GM19193 (cell line): ENCODE measurements around the gene C5AR1.

Experiments used
- POLR2A ChIP-seq: IDR thresholded peaks from 4 replicates; pipeline ENCODE4 v1.6.1; 2011; ENCODE audit not compliant: insufficient read depth, insufficient read length; ENCODE audit errors: extremely low read depth

C5AR1 gene

DNA sequence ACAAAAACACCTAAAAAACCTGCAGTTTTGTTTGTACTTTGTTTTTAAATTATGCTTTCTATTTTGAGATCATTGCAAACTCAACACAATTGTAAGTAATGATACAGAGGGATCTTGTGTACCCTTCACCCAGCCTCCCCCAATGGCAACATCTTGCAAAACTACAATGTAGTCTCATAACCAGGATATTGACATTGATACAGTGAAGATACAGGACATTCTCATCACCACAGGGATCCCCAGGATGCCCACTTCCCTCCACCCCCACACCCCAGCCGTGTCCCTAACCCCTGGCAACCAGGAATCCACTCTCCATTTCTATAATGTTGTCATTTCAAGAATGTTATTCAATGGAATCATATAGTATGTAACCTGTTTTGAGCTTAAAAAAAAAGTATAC, 12.0 kb downstream of the C5AR1 start:
- no peak for TF ChIP-seq POLR2A

DNA sequence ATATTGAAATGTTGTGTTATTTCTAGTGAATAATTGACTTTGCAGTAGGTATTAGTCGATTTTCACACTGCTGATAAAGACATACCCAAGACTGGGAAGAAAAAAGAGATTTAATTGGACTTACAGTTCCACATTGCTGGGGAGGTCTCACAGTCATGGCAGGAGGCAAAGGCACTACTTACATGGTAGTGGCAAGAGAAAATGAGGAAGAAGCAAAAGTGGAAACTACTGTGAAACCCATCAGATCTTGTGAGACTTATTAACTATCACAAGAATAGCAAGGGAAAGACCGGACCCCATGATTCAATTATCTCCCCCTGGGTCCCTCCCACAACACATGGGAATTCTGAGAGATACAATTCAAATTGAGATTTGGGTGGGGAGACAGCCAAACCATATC, 12.4 kb downstream of the C5AR1 start:
- no peak for TF ChIP-seq POLR2A

- TF ChIP-seq POLR2A, result no peak
Measured at GRCh38 chr19:47323409-47323808, 13.7 kb downstream of the C5AR1 start.

GRCh38 chr19:47323872-47324271, 14.2 kb downstream of the C5AR1 start:
- no peak for TF ChIP-seq POLR2A

DNA sequence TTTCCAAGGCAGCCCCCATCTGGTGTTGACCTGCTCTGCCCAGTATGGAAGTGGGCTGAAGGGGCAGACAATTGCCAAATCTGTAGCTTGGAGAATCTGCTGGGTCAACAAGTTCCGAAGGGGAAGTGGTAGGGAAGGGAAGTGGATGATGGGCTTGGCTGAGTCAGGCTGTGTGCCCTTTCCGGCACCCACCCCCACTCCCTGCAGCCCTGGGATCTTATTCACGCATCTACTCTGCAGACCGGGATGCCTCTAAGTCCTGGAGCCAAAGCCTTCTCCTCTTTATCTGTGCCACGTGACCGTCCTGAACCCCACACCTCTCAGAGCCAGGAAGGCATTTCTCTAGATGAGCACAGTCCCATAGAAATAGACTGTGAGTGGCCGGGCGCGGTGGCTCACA, 14.8 kb downstream of the C5AR1 start:
- no peak for TF ChIP-seq POLR2A

DNA sequence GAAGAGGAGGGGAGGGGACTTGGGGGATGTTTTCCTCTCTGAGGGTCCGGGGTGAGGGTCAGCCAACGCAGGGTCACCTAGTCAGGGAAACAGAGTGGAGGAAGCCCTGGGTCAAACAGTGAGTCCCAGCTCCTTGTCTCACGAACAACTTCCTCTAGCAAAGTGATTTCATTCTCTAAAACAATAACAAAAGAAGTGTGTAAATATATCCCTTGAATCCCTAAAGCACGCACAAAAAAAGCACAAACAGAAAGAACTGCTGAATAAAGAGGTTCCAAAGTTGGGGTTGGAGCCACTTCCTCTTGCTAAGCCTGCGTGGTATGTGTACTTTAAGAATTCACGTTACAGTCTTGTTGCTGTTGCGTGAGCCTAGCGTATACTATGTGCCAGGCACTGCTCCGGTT, 20.8 kb downstream of the C5AR1 start:
- no peak for TF ChIP-seq POLR2A

- no peak for TF ChIP-seq POLR2A
Measured at GRCh38 chr19:47331490-47331889, 21.8 kb downstream of the C5AR1 start.

DNA sequence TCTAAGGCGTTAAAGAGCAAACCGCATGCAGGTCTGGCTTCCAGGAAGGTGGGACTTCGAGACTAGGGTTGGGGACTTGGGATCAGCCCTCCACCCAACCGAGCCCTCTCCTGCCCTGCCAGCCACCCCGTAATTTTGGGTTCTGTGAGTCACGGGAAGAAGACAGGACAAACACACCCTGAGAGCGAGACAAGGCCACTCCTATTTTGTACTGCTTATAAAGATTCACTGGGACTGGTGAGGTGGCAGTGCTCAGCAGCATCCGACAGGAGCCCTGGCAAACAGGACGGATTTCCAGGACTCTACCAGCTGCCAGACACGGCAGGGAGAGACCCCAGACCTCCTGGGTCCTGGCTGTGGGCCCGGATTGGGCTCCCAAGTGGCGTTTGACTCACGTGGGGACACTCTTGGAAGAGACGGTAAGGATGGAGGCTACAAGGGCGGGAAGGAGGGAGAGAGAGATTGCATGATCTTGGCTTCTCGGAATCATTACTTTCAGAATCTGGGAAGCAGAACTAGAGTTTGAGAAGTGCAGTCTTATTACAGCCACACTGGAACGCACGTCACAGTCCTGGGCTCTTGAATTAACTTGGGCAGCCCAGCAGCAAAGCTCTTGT, 22.4 kb downstream of the C5AR1 start, which contains the start of gene C5AR2:
TSS of gene C5AR2 (plus strand) at position 245 of the 617 bp plus-strand sequence. CDS start 8,625 bp downstream, outside the sequence.
- TF ChIP-seq POLR2A, result no peak

GRCh38 chr19:47339196-47339880, 29.7 kb downstream of the C5AR1 start:
- no peak for TF ChIP-seq POLR2A

DNA sequence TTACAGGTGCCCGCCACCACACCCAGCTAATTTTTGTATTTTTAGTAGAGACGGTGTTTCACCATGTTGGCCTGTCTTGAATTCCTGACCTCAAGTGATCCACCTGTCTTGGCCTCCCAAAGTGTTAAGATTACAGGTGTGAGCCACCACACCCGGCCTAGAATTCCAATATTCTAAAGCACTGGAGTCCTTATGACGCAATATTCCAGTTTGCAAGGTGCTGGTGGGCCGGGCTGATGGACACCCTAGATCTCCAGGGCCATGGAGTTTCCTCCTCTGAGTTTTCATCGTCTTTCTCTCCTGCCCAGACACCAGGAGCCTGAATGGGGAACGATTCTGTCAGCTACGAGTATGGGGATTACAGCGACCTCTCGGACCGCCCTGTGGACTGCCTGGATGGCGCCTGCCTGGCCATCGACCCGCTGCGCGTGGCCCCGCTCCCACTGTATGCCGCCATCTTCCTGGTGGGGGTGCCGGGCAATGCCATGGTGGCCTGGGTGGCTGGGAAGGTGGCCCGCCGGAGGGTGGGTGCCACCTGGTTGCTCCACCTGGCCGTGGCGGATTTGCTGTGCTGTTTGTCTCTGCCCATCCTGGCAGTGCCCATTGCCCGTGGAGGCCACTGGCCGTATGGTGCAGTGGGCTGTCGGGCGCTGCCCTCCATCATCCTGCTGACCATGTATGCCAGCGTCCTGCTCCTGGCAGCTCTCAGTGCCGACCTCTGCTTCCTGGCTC, 31.0 kb downstream of the C5AR1 start:
- TF ChIP-seq POLR2A, result no peak

DNA sequence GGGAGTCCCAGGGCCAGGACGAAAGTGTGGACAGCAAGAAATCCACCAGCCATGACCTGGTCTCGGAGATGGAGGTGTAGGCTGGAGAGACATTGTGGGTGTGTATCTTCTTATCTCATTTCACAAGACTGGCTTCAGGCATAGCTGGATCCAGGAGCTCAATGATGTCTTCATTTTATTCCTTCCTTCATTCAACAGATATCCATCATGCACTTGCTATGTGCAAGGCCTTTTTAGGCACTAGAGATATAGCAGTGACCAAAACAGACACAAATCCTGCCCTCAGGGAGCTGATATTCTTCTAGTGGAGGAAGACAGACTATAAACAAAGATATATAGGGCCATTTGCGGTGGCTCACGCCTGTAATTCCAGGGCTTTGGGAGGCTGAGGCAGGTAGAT, 32.1 kb downstream of the C5AR1 start:
- no peak for TF ChIP-seq POLR2A

DNA sequence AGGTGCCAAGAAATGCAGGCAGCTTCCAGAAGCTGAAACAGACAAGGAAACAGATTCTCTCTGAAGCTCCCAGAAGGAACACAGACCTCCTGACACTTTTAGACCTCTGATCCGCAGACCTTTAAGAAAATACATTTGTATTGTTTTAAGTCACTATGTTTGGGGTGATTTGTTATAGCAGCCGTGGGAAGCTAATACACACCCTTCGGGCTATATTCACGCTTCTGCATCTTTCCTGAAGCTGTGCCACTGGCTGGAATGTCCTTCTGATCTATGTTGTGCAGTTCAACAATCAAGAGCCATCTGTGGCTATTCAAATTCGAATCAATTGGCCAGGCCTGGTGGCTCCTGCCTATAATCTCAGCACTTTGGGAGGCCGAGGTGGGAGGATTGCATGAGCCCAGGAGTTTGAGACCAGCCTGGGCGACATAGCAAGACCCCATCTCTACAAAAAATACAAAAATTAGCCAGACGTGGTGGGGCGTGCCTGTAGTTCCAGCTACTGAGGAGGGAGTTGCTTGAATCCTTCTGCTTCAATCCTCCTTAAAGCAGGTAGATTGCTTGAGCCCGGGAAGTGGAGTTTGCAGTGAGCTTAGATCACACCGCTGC, 33.6 kb downstream of the C5AR1 start:
- TF ChIP-seq POLR2A, result no peak

DNA sequence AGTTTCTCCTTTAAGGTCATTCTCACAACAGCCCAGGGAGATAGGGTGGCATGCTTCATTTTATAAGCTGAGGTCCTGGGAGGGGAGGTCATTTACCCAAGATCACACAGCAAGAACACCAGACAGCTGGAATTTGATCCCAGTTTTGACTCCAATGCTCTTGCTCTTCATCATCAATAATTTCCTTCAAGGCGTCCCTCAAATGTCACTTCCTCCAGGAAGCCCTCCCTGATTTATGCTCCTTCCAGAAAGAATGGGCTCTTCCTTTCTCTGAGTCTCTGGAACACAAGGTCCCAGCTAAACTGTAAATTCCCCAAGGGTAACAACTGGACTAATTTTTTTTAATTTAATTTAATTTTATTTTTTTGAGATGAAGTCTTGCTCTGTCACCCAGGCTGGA, 34.8 kb downstream of the C5AR1 start:
- TF ChIP-seq POLR2A, result no peak

DNA sequence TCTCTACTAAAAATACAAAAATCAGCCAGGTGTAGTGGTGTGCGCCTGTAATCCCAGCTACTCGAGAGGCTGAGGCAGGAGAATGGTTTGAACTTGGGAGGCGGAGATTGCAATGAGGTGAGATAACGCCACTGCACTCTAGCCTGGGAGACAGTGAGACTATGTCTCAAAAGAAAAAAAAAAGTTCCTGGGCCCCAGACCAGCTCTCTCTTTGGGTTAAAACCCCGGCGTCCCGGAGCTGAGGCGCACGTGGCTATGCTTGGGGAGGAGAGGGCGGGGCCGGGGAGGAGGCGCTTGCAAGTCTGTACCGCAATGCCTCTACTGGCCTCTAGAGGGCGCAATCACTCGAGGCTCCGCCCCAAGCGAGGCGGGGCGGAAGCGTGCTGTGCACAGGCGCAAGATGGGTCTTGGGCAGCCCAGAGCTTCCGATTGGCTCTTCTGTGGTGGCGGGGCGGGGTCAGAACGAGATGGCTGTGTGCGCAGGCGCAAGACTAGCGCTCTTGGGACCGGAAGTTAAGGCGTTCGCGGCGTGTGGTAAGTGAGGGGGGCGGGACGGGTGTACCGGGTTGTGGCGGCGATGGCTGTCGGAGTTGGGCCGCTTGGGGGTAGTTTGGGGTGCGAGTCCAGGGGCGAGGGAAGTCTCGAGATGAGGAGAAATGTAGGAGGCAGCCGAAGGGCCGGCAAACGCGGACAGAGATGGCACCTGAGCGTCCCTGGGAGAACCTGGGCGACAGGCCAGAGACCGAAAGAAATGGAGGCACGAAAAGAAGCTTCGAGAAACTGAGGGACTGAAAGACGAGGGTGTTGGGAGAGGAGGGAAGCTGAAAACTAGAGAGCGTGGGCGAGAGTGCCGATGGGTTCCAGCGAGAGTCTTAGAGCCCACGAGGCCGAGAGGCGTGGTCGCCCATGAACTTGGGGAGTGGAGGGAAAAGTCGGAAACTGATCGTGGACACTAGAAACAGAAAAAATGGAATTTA, 39.4 kb downstream of the C5AR1 start, which contains the start of gene DHX34:
TSS of gene DHX34 (plus strand) at position 497 of the 977 bp plus-strand sequence. CDS start 3,716 bp downstream, outside the sequence.
- TF ChIP-seq POLR2A, result peak; percentile 74
